Measurements from ENCODE around the gene FNDC3B. TPM values are rescaled to one million over a fixed set of nuclear protein-coding genes. Genes with fewer than 3 reads are reported as not detected.

Gene FNDC3B
- total RNA-seq, 1 donor from 2014 or later, result 290 TPM

DNA sequence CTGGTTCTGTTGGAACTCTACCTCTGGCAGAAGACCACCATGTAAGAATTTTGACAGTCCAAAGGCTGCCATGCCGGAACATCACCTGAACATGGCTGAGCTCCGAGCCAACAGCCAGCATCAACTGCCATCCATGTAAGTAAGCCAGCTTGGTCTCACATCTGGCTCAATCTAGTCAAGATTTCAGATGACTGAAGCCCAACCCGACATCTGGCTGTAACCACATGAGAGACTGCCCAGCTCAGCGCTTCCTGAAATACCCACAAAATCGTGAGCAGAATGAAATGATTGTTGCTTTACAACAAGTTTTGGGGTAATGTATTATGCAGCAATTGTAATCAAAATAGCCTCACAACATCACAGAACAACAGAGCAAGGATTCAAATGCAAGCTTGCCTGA is 375.9 kb downstream of the FNDC3B start:
- no peaks in the 10 kb centered on the region for H3K36me3 Mint-ChIP-seq (ENCODE audit: low read depth)

GRCh38 chr3:172437713-172438112 is 398.3 kb downstream of the FNDC3B start:
- Mint-ChIP-seq H3K27ac (ENCODE audit: unreplicated experiment) (no peak overlapping the region), H3K4me1 (ENCODE audit: low read depth) (no peaks in the 10 kb centered on the region), H3K36me3 (ENCODE audit: low read depth) (no peaks in the 10 kb centered on the region), H3K4me3 (ENCODE audit: unreplicated experiment) (no peak overlapping the region), H3K9me3 (ENCODE audit: low read depth) (peaks cover 6% of the 10 kb centered on the region), H3K27me3 (ENCODE audit: low read depth) (peaks cover 35% of the 10 kb centered on the region)
- DNase-seq (ENCODE audit: low spot score), result no peak
- TF ChIP-seq, protein P1, sequence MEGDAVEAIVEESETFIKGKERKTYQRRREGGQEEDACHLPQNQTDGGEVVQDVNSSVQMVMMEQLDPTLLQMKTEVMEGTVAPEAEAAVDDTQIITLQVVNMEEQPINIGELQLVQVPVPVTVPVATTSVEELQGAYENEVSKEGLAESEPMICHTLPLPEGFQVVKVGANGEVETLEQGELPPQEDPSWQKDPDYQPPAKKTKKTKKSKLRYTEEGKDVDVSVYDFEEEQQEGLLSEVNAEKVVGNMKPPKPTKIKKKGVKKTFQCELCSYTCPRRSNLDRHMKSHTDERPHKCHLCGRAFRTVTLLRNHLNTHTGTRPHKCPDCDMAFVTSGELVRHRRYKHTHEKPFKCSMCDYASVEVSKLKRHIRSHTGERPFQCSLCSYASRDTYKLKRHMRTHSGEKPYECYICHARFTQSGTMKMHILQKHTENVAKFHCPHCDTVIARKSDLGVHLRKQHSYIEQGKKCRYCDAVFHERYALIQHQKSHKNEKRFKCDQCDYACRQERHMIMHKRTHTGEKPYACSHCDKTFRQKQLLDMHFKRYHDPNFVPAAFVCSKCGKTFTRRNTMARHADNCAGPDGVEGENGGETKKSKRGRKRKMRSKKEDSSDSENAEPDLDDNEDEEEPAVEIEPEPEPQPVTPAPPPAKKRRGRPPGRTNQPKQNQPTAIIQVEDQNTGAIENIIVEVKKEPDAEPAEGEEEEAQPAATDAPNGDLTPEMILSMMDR (IDR thresholded peaks at IDR 0.05), result no peak

More for the DNA sequence above, 375.9 kb downstream of the FNDC3B start:
- TF ChIP-seq, protein P1 (IDR thresholded peaks at IDR 0.05), result no peak
- Mint-ChIP-seq H3K27ac (ENCODE audit: unreplicated experiment) (no peak overlapping the region), H3K27me3 (ENCODE audit: low read depth) (peaks cover 2% of the 10 kb centered on the region), H3K4me3 (ENCODE audit: unreplicated experiment) (no peak overlapping the region), H3K9me3 (ENCODE audit: low read depth) (peaks cover 18% of the 10 kb centered on the region), H3K4me1 (ENCODE audit: low read depth) (no peaks in the 10 kb centered on the region)
- DNase-seq (ENCODE audit: low spot score), result no peak

DNA sequence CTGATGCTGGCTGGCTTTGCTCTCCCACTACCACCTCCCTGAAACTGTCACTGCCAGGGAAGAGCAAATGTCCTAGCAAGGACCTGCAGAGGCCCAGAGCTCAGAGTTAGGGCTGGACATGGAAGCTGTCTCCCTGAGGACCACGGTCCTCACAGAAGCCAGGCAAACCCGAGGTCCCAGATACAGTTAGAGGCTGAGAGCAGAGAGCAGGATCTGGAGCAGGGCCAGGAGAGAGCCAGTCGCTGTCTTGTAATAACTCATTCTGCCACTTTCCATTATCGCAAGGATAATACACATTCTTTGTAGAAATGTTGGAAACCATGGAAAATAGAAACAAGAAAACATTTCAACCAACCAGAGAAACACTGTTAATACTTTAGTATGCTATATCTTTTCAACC is 398.8 kb downstream of the FNDC3B start:
- peak overlapping the region; percentile 66 for H3K27ac Mint-ChIP-seq (ENCODE audit: unreplicated experiment)
- no peak for DNase-seq (ENCODE audit: low spot score)
- H3K4me3 Mint-ChIP-seq (ENCODE audit: unreplicated experiment), result no peak overlapping the region
- no peaks in the 10 kb centered on the region for H3K36me3 Mint-ChIP-seq (ENCODE audit: low read depth)
- TF ChIP-seq, protein P1 (IDR thresholded peaks at IDR 0.05), result no peak
- no peaks in the 10 kb centered on the region for H3K4me1 Mint-ChIP-seq (ENCODE audit: low read depth)
- peaks cover 39% of the 10 kb centered on the region for H3K27me3 Mint-ChIP-seq (ENCODE audit: low read depth)
- H3K9me3 Mint-ChIP-seq (ENCODE audit: low read depth), result peaks cover 4% of the 10 kb centered on the region

DNA sequence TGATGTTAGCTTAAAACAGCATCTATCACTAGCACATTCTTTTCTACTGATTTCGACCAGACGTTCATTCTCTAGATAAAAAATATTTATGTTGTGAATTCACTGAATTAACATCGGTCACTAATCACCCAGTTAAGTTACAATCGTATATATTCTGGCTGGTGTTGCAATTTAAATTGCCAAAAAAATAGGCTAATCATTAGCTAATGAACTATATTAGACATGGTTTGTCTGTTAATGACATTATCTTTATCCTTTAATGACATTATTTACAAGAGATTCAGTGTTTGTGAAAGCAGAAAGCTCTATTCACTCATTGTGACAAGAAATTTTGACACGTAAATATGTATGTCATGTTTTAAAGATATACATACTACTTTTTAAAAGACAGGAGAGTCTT is 402.2 kb downstream of the FNDC3B start:
- no peaks in the 10 kb centered on the region for H3K9me3 Mint-ChIP-seq (ENCODE audit: low read depth)
- TF ChIP-seq, protein P1 (IDR thresholded peaks at IDR 0.05), result no peak
- no peak overlapping the region for H3K27ac Mint-ChIP-seq (ENCODE audit: unreplicated experiment)
- DNase-seq (ENCODE audit: low spot score), result no peak
- H3K36me3 Mint-ChIP-seq (ENCODE audit: low read depth), result no peaks in the 10 kb centered on the region
- no peak overlapping the region for H3K4me3 Mint-ChIP-seq (ENCODE audit: unreplicated experiment)
- no peaks in the 10 kb centered on the region for H3K4me1 Mint-ChIP-seq (ENCODE audit: low read depth)
- H3K27me3 Mint-ChIP-seq (ENCODE audit: low read depth), result peaks cover 61% of the 10 kb centered on the region

DNA sequence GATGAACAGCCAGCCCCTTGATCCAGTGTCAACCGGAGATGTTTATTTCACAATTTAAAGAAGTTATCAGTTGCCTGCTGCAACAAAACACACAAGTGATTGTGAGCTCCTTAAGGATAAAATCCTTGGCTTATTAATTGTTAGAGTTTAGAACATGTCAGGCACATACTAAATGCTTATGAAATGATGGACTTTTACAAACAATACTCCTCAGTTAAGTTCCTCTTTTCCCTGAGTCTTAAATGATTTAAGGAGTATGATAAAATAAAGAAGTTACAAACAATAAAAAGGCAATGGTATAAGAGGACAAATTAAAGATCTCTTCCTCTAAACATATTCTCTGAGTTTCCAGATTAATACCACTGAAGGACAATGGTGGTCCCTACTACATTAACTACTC is 403.2 kb downstream of the FNDC3B start:
- no peaks in the 10 kb centered on the region for H3K9me3 Mint-ChIP-seq (ENCODE audit: low read depth)
- TF ChIP-seq, protein P1 (IDR thresholded peaks at IDR 0.05), result no peak
- DNase-seq (ENCODE audit: low spot score), result no peak
- H3K4me1 Mint-ChIP-seq (ENCODE audit: low read depth), result no peaks in the 10 kb centered on the region
- H3K27ac Mint-ChIP-seq (ENCODE audit: unreplicated experiment), result no peak overlapping the region
- peaks cover 67% of the 10 kb centered on the region for H3K27me3 Mint-ChIP-seq (ENCODE audit: low read depth)
- peaks cover 5% of the 10 kb centered on the region for H3K36me3 Mint-ChIP-seq (ENCODE audit: low read depth)
- no peak overlapping the region for H3K4me3 Mint-ChIP-seq (ENCODE audit: unreplicated experiment)

All from chondrocyte (in vitro differentiated cells).